Muscle of leg (tissue), 11 donors: ENCODE results near the gene ZNF580. TPM values are rescaled to one million over a fixed set of nuclear protein-coding genes. Genes with fewer than 3 reads are reported as not detected.

ENCODE experiments used
- DNase-seq: peaks from one replicate; pipeline ENCODE4 v3.0.0; 2013
- H3K27ac ChIP-seq: one replicate; pipeline ENCODE4 v1.5.1; 2013; ENCODE audit warnings: mild to moderate bottlenecking, low read length, control low read depth
- H3K27me3 ChIP-seq: one replicate; pipeline ENCODE4 v1.6.1; 2013; ENCODE audit warnings: low read length; ENCODE audit not compliant: control insufficient read depth, insufficient read depth
- H3K36me3 ChIP-seq: one replicate; pipeline ENCODE4 v1.6.1; 2013; ENCODE audit warnings: low read length; ENCODE audit not compliant: control insufficient read depth, insufficient read depth
- H3K4me1 ChIP-seq: one replicate; pipeline ENCODE4 v1.6.1; 2013; ENCODE audit warnings: low read length; ENCODE audit not compliant: control insufficient read depth, insufficient read depth
- H3K4me3 ChIP-seq: one replicate; pipeline ENCODE4 v1.5.1; 2013; ENCODE audit warnings: low read length, control low read depth
- H3K9me3 ChIP-seq: replicated peaks from 2 replicates; pipeline ENCODE4 v1.6.1; 2013; ENCODE audit warnings: low read depth, low read length; ENCODE audit not compliant: control insufficient read depth
- WGBS: methylation state at CpG from one replicate; pipeline ENCODE4 v1.1.5; 2013; ENCODE audit warnings: missing lambda C conversion rate; ENCODE audit not compliant: insufficient coverage; 5-methylcytosine and 5-hydroxymethylcytosine counted together
- polyA plus RNA-seq, 8 donors: library from polyadenylated mRNA; unstranded; fragments of 120-200 nt; gene quantifications; one replicate each; pipeline versions ENCODE4 v1.2.1 to v1.2.3, GENCODE V29; 2013; ENCODE audit warnings: inconsistent platforms in 1 of 8, low replicate concordance in 1 of 8; ENCODE audit not compliant: insufficient read length in 8 of 8, insufficient read depth in 1 of 8
- total RNA-seq: library from RNA; stranded (reverse); fragments of 120-200 nt; gene quantifications from one replicate; pipeline ENCODE4 v1.2.4, GENCODE V29; 2013

Gene ZNF580
- total and polyA plus RNA-seq, 9 donors: 5.6 to 28.5 (median 23.3) TPM

GRCh38 chr19:55644842-55645511 lies 4.2 kb downstream of the ZNF580 start:
- no peak overlapping the region for H3K27ac ChIP-seq
- WGBS: 90% methylated on average over 27 of the region's 28 CpGs
- no peak for DNase-seq
- no peaks in the 10 kb centered on the region for H3K9me3 ChIP-seq
- peaks cover 65% of the 10 kb centered on the region for H3K4me1 ChIP-seq
- no peak overlapping the region for H3K4me3 ChIP-seq
- no peaks in the 10 kb centered on the region for H3K27me3 ChIP-seq
- peaks cover 19% of the 10 kb centered on the region for H3K36me3 ChIP-seq

GRCh38 chr19:55645512-55645881 lies 4.7 kb downstream of the ZNF580 start:
- 80% methylated on average over 1 of the region's 5 CpGs for WGBS
- peaks cover 24% of the 10 kb centered on the region for H3K36me3 ChIP-seq
- DNase-seq: no peak
- peaks cover 60% of the 10 kb centered on the region for H3K4me1 ChIP-seq
- H3K27me3 ChIP-seq: no peaks in the 10 kb centered on the region
- H3K9me3 ChIP-seq: no peaks in the 10 kb centered on the region
- no peak overlapping the region for H3K27ac ChIP-seq
- no peak overlapping the region for H3K4me3 ChIP-seq

GRCh38 chr19:55646889-55647731 lies 6.3 kb downstream of the ZNF580 start:
- WGBS: 68% methylated on average over 4 of the region's 14 CpGs
- Histone ChIP-seq H3K9me3 (no peaks in the 10 kb centered on the region), H3K4me1 (peaks cover 51% of the 10 kb centered on the region), H3K27ac (no peak overlapping the region), H3K36me3 (peaks cover 34% of the 10 kb centered on the region), H3K4me3 (peak overlapping the region; percentile 86), H3K27me3 (no peaks in the 10 kb centered on the region)
- no peak for DNase-seq

GRCh38 chr19:55647732-55648584 lies 7.2 kb downstream of the ZNF580 start, which contains the start of gene CCDC106:
TSS of gene CCDC106 (plus strand) at chr19:55648212. CDS start at chr19:55649047, 835 bp downstream.
- Histone ChIP-seq H3K4me1 (peaks cover 44% of the 10 kb centered on the region), H3K27ac (peak within 1 kb of the TSS; percentile 85), H3K27me3 (no peaks in the 10 kb centered on the region), H3K36me3 (peaks cover 38% of the 10 kb centered on the region), H3K9me3 (no peaks in the 10 kb centered on the region), H3K4me3 (peak within 1 kb of the TSS; percentile 86)
- peak; percentile 89 for DNase-seq
- under 1% methylated on average over 62 of the region's 87 CpGs for WGBS

- H3K9me3 ChIP-seq: no peaks in the 10 kb centered on the region
- H3K4me1 ChIP-seq: peaks cover 43% of the 10 kb centered on the region
- H3K27ac ChIP-seq: peak overlapping the region; percentile 42
- H3K36me3 ChIP-seq: peaks cover 38% of the 10 kb centered on the region
- WGBS: 15% methylated on average over 16 of the region's 25 CpGs
- peak; percentile 40 for DNase-seq
- H3K4me3 ChIP-seq: peak overlapping the region; percentile 86
- no peaks in the 10 kb centered on the region for H3K27me3 ChIP-seq
Observed at GRCh38 chr19:55648585-55649267, 7.9 kb downstream of the ZNF580 start.

- WGBS: 58% methylated on average over 10 of the region's 17 CpGs
- H3K4me1 ChIP-seq: peaks cover 35% of the 10 kb centered on the region
- H3K27me3 ChIP-seq: no peaks in the 10 kb centered on the region
- peaks cover 36% of the 10 kb centered on the region for H3K36me3 ChIP-seq
- peak overlapping the region; percentile 86 for H3K4me3 ChIP-seq
- no peak overlapping the region for H3K27ac ChIP-seq
- DNase-seq: peak; percentile 30
- H3K9me3 ChIP-seq: no peaks in the 10 kb centered on the region
Observed at GRCh38 chr19:55649268-55650125, 8.7 kb downstream of the ZNF580 start.

- WGBS: 87% methylated on average over 2 of the region's 4 CpGs
- no peak for DNase-seq
- peaks cover 30% of the 10 kb centered on the region for H3K36me3 ChIP-seq
- H3K27me3 ChIP-seq: no peaks in the 10 kb centered on the region
- H3K9me3 ChIP-seq: no peaks in the 10 kb centered on the region
- no peak overlapping the region for H3K4me3 ChIP-seq
- no peak overlapping the region for H3K27ac ChIP-seq
- H3K4me1 ChIP-seq: peaks cover 29% of the 10 kb centered on the region
Observed at GRCh38 chr19:55650126-55650557, 9.3 kb downstream of the ZNF580 start.

- WGBS: 89% methylated on average over 10 of the region's 17 CpGs
- Histone ChIP-seq H3K36me3 (peaks cover 24% of the 10 kb centered on the region), H3K4me1 (peaks cover 29% of the 10 kb centered on the region), H3K27me3 (no peaks in the 10 kb centered on the region), H3K9me3 (no peaks in the 10 kb centered on the region), H3K27ac (no peak overlapping the region), H3K4me3 (no peak overlapping the region)
- DNase-seq: peak; percentile 27
Observed at GRCh38 chr19:55650602-55651230, 9.9 kb downstream of the ZNF580 start.
